ENCODE data around the gene TAB3.

TAB3 gene

GRCh38 chrX:30889147-30890140, at the start of gene TAB3:
Gene TAB3, minus strand, starts transcription at chrX:30889254. Its CDS starts 29,666 bp downstream, at chrX:30859588.
- peak; percentile 83 for DNase-seq (ENCODE audit: low read depth)

GRCh38 chrX:30938295-30938694, 49.2 kb upstream of the TAB3 start:
- no peak for DNase-seq (ENCODE audit: low read depth)

GRCh38 chrX:30935985-30936384, 46.9 kb upstream of the TAB3 start:
- no peak for DNase-seq (ENCODE audit: low read depth)

GRCh38 chrX:30931920-30932319, 42.9 kb upstream of the TAB3 start:
- DNase-seq (ENCODE audit: low read depth) = no peak

GRCh38 chrX:30930679-30931078, 41.6 kb upstream of the TAB3 start:
- no peak for DNase-seq (ENCODE audit: low read depth)

GRCh38 chrX:30930143-30930542, 41.1 kb upstream of the TAB3 start:
- no peak for DNase-seq (ENCODE audit: low read depth)

- no peak for DNase-seq (ENCODE audit: low read depth)
These were observed 31.2 kb upstream of the TAB3 start for GRCh38 chrX:30920271-30920670.

GRCh38 chrX:30918480-30918879, 29.4 kb upstream of the TAB3 start:
- no peak for DNase-seq (ENCODE audit: low read depth)

- DNase-seq (ENCODE audit: low read depth) = no peak
These were observed 24.4 kb upstream of the TAB3 start for GRCh38 chrX:30913492-30913891.

- no peak for DNase-seq (ENCODE audit: low read depth)
These were observed 21.2 kb upstream of the TAB3 start for GRCh38 chrX:30910124-30910860.

GRCh38 chrX:30906726-30907125, 17.7 kb upstream of the TAB3 start:
- no peak for DNase-seq (ENCODE audit: low read depth)

GRCh38 chrX:30905321-30905720, 16.3 kb upstream of the TAB3 start:
- no peak for DNase-seq (ENCODE audit: low read depth)

- no peak for DNase-seq (ENCODE audit: low read depth)
These were observed 15.6 kb upstream of the TAB3 start for GRCh38 chrX:30904632-30905031.

- no peak for DNase-seq (ENCODE audit: low read depth)
These were observed 15.1 kb upstream of the TAB3 start for GRCh38 chrX:30904186-30904585.

GRCh38 chrX:30900227-30900626, 11.2 kb upstream of the TAB3 start:
- no peak for DNase-seq (ENCODE audit: low read depth)

- DNase-seq (ENCODE audit: low read depth) = no peak
These were observed 9.8 kb upstream of the TAB3 start for GRCh38 chrX:30898886-30899285.

- DNase-seq (ENCODE audit: low read depth) = no peak
These were observed 6.3 kb upstream of the TAB3 start for GRCh38 chrX:30895370-30895769.

GRCh38 chrX:30893206-30893605, 4.2 kb upstream of the TAB3 start:
- DNase-seq (ENCODE audit: low read depth) = no peak

- DNase-seq (ENCODE audit: low read depth) = no peak
These were observed 3.5 kb upstream of the TAB3 start for GRCh38 chrX:30892591-30892990.

- no peak for DNase-seq (ENCODE audit: low read depth)
These were observed 418 bp downstream of the TAB3 start for GRCh38 chrX:30888526-30889146.

- peak; percentile 47 for DNase-seq (ENCODE audit: low read depth)
These were observed 1.3 kb downstream of the TAB3 start for GRCh38 chrX:30887721-30888120.

GRCh38 chrX:30887288-30887687, 1.8 kb downstream of the TAB3 start:
- no peak for DNase-seq (ENCODE audit: low read depth)

GRCh38 chrX:30885136-30885535, 3.9 kb downstream of the TAB3 start:
- no peak for DNase-seq (ENCODE audit: low read depth)

Measured in stimulated activated CD8-positive, alpha-beta memory T cell treated with anti-CD3 and anti-CD28 coated beads, Interleukin-4, amount 100 ng/mL, for 24 hours (primary cell).